Measurements from ENCODE around the gene GLDN.

DNA sequence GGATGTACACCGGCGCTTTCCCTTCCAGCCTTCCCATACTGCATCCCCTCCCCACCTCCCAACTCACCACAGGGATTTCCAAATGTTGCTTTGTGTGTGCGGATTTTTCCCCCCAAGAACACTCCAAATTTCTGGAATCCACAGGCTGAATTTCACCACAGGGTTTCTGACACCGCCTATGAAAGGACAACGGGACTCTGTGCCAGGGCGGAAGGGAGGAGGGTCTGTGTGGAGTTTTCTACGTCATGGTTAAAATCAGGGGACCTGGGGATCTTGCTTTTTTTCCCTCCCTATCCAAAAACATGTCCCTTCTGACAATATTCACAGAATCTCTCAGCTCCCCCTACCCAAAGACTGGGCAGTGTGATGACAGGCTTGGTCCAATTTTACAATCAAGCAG, 17.7 kb upstream of the GLDN start:
- TF ChIP-seq, protein P1, sequence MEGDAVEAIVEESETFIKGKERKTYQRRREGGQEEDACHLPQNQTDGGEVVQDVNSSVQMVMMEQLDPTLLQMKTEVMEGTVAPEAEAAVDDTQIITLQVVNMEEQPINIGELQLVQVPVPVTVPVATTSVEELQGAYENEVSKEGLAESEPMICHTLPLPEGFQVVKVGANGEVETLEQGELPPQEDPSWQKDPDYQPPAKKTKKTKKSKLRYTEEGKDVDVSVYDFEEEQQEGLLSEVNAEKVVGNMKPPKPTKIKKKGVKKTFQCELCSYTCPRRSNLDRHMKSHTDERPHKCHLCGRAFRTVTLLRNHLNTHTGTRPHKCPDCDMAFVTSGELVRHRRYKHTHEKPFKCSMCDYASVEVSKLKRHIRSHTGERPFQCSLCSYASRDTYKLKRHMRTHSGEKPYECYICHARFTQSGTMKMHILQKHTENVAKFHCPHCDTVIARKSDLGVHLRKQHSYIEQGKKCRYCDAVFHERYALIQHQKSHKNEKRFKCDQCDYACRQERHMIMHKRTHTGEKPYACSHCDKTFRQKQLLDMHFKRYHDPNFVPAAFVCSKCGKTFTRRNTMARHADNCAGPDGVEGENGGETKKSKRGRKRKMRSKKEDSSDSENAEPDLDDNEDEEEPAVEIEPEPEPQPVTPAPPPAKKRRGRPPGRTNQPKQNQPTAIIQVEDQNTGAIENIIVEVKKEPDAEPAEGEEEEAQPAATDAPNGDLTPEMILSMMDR (IDR thresholded peaks at IDR 0.05), result no peak
- TF ChIP-seq POLR2AphosphoS5 (IDR thresholded peaks at IDR 0.05; ENCODE audit: low read depth, low read length) (no peak), REST (IDR thresholded peaks at IDR 0.05; ENCODE audit: insufficient read depth in 1 of 2, low read depth in 2 of 2, low read length in 1 of 2) (no peak), SIN3A (IDR thresholded peaks at IDR 0.05; ENCODE audit: borderline replicate concordance, insufficient read depth, low read depth, low read length) (no peak), TCF7L2 (IDR thresholded peaks at IDR 0.05; ENCODE audit: low read depth, low read length) (no peak)
